Fibroblast of mammary gland (primary cell): ENCODE results near the gene SLC13A1.

Experiments used
- DNase-seq: peaks from one replicate; pipeline ENCODE4 v3.0.0-alpha.2; 2010; ENCODE audit warnings: low read depth
- H3K4me3 ChIP-seq: 2 replicates; pipeline ENCODE4 v1.5.1; 2011; ENCODE audit warnings: low read depth, mild to moderate bottlenecking, low read length, moderate library complexity; ENCODE audit not compliant: control insufficient read depth
- TF ChIP-seq, protein P1 (sequence below): conservative IDR thresholded peaks from 2 replicates; pipeline ENCODE4 v1.5.1; 2011; ENCODE audit warnings: low read depth, low read length, inconsistent platforms; ENCODE audit not compliant: control insufficient read depth, insufficient read depth

SLC13A1 gene

DNA sequence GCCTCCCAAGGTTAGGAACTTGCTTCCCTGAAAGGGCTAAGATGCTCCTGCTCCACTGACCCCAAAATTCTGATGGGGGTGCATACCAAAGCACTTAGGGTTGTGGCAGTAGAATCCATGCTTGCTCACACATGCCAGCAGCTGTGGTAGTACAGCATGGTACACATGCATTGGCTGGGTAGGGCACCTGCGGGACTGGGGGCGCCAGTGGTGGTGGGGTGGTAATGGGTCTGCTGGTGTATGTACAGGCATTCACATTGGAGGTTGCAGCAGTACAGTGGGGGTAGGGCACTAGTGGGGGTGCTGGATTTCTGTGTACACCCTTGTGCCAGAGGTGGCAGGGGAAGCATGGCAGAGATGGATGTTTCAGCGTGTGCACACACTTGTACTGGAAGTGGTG, 132.0 kb downstream of the SLC13A1 start:
- H3K4me3 ChIP-seq = no peak overlapping the region
- TF ChIP-seq, protein P1, sequence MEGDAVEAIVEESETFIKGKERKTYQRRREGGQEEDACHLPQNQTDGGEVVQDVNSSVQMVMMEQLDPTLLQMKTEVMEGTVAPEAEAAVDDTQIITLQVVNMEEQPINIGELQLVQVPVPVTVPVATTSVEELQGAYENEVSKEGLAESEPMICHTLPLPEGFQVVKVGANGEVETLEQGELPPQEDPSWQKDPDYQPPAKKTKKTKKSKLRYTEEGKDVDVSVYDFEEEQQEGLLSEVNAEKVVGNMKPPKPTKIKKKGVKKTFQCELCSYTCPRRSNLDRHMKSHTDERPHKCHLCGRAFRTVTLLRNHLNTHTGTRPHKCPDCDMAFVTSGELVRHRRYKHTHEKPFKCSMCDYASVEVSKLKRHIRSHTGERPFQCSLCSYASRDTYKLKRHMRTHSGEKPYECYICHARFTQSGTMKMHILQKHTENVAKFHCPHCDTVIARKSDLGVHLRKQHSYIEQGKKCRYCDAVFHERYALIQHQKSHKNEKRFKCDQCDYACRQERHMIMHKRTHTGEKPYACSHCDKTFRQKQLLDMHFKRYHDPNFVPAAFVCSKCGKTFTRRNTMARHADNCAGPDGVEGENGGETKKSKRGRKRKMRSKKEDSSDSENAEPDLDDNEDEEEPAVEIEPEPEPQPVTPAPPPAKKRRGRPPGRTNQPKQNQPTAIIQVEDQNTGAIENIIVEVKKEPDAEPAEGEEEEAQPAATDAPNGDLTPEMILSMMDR = no peak
- no peak for DNase-seq
